Measurements from ENCODE around the gene EHBP1L1. TPM values are rescaled to one million over a fixed set of nuclear protein-coding genes. Genes with fewer than 3 reads are reported as not detected.

The EHBP1L1 gene
- total and polyA plus RNA-seq, 2 donors (not counting 1 experiment from before 2014, with no cell fraction given) = 12.8 to 53.5 TPM

- H3K4me2 ChIP-seq (ENCODE audit: extremely low read depth, insufficient read depth, low read length) = no peak overlapping the region
- H3K79me2 ChIP-seq (ENCODE audit: control insufficient read depth, insufficient read depth, low read length) = no peaks in the 10 kb centered on the region
- no peaks in the 10 kb centered on the region for H4K20me1 ChIP-seq (ENCODE audit: control insufficient read depth, extremely low read depth, insufficient read depth, low read length)
- H3K9me3 ChIP-seq (ENCODE audit: control insufficient read depth, insufficient read depth, low read depth, low read length) = no peaks in the 10 kb centered on the region
- H3K4me3 ChIP-seq (replicated peaks in 1 of 4; ENCODE audit: control extremely low read depth in 1 of 4, insufficient read depth in 1 of 4, low read depth in 3 of 4, low read length in 4 of 4) = no peak overlapping the region
- H3K36me3 ChIP-seq (ENCODE audit: control insufficient read depth, insufficient read depth, low read length) = peaks cover 33% of the 10 kb centered on the region
- no peak overlapping the region for H3K27ac ChIP-seq (ENCODE audit: insufficient read depth, low read length)
- TF ChIP-seq CTCF (conservative IDR thresholded peaks at IDR 0.05 in 1 of 2, IDR thresholded peaks at IDR 0.05 in 1 of 2; ENCODE audit: low read depth in 1 of 2, low read length in 2 of 2) (no peak), EZH2 (IDR thresholded peaks at IDR 0.05; ENCODE audit: low read length, missing control alignments) (no peak)
- H3K27me3 ChIP-seq (ENCODE audit: control insufficient read depth, insufficient read depth, low read length) = no peaks in the 10 kb centered on the region
- no peak for DNase-seq (ENCODE audit: low read depth in 2 of 2)
- H2AFZ ChIP-seq (ENCODE audit: low read length) = no peak overlapping the region
- H3K9ac ChIP-seq (ENCODE audit: insufficient read depth, low read length) = no peak overlapping the region
- H3K4me1 ChIP-seq (ENCODE audit: control insufficient read depth, extremely low read depth, insufficient read depth, low read length) = peaks cover 8% of the 10 kb centered on the region
Measured at GRCh38 chr11:65542738-65543390, 33.0 kb upstream of the EHBP1L1 start.

GRCh38 chr11:65545853-65546216 lies 30.0 kb upstream of the EHBP1L1 start:
- Histone ChIP-seq H3K79me2 (ENCODE audit: control insufficient read depth, insufficient read depth, low read length) (no peaks in the 10 kb centered on the region), H3K9me3 (ENCODE audit: control insufficient read depth, insufficient read depth, low read depth, low read length) (no peaks in the 10 kb centered on the region), H3K9ac (ENCODE audit: insufficient read depth, low read length) (no peak overlapping the region), H3K36me3 (ENCODE audit: control insufficient read depth, insufficient read depth, low read length) (peaks cover 20% of the 10 kb centered on the region), H4K20me1 (ENCODE audit: control insufficient read depth, extremely low read depth, insufficient read depth, low read length) (no peaks in the 10 kb centered on the region), H3K4me2 (ENCODE audit: extremely low read depth, insufficient read depth, low read length) (no peak overlapping the region), H3K4me1 (ENCODE audit: control insufficient read depth, extremely low read depth, insufficient read depth, low read length) (peaks cover 6% of the 10 kb centered on the region), H3K27ac (ENCODE audit: insufficient read depth, low read length) (no peak overlapping the region), H3K4me3 (replicated peaks in 1 of 4; ENCODE audit: control extremely low read depth in 1 of 4, insufficient read depth in 1 of 4, low read depth in 3 of 4, low read length in 4 of 4) (no peak overlapping the region), H2AFZ (ENCODE audit: low read length) (no peak overlapping the region), H3K27me3 (ENCODE audit: control insufficient read depth, insufficient read depth, low read length) (no peaks in the 10 kb centered on the region)
- no peak for TF ChIP-seq CTCF (conservative IDR thresholded peaks at IDR 0.05 in 1 of 2, IDR thresholded peaks at IDR 0.05 in 1 of 2; ENCODE audit: low read depth in 1 of 2, low read length in 2 of 2)
- no peak for TF ChIP-seq EZH2 (IDR thresholded peaks at IDR 0.05; ENCODE audit: low read length, missing control alignments)
- no peak for DNase-seq (ENCODE audit: low read depth in 2 of 2)

GRCh38 chr11:65546217-65546958 lies 29.5 kb upstream of the EHBP1L1 start:
- TF ChIP-seq EZH2 (IDR thresholded peaks at IDR 0.05; ENCODE audit: low read length, missing control alignments) (no peak), CTCF (conservative IDR thresholded peaks at IDR 0.05 in 1 of 2, IDR thresholded peaks at IDR 0.05 in 1 of 2; ENCODE audit: low read depth in 1 of 2, low read length in 2 of 2) (no peak)
- no peaks in the 10 kb centered on the region for H4K20me1 ChIP-seq (ENCODE audit: control insufficient read depth, extremely low read depth, insufficient read depth, low read length)
- H3K9me3 ChIP-seq (ENCODE audit: control insufficient read depth, insufficient read depth, low read depth, low read length) = no peaks in the 10 kb centered on the region
- no peak overlapping the region for H3K9ac ChIP-seq (ENCODE audit: insufficient read depth, low read length)
- no peak for DNase-seq (ENCODE audit: low read depth in 2 of 2)
- no peaks in the 10 kb centered on the region for H3K27me3 ChIP-seq (ENCODE audit: control insufficient read depth, insufficient read depth, low read length)
- H3K79me2 ChIP-seq (ENCODE audit: control insufficient read depth, insufficient read depth, low read length) = no peaks in the 10 kb centered on the region
- no peak overlapping the region for H2AFZ ChIP-seq (ENCODE audit: low read length)
- no peak overlapping the region for H3K27ac ChIP-seq (ENCODE audit: insufficient read depth, low read length)
- no peak overlapping the region for H3K4me2 ChIP-seq (ENCODE audit: extremely low read depth, insufficient read depth, low read length)
- H3K36me3 ChIP-seq (ENCODE audit: control insufficient read depth, insufficient read depth, low read length) = peaks cover 20% of the 10 kb centered on the region
- H3K4me1 ChIP-seq (ENCODE audit: control insufficient read depth, extremely low read depth, insufficient read depth, low read length) = peaks cover under 1% of the 10 kb centered on the region
- H3K4me3 ChIP-seq (replicated peaks in 1 of 4; ENCODE audit: control extremely low read depth in 1 of 4, insufficient read depth in 1 of 4, low read depth in 3 of 4, low read length in 4 of 4) = no peak overlapping the region

Measured in fibroblast of lung (primary cell).